Transverse colon (tissue), 4 donors: Measurements from ENCODE around the gene ZFAND6. TPM values are rescaled to one million over a fixed set of nuclear protein-coding genes. Genes with fewer than 3 reads are reported as not detected.

Source experiments
- DNase-seq: peaks from one replicate; pipeline ENCODE4 v3.0.0-alpha.2; 2019
- H3K27ac ChIP-seq, 4 donors: fragments of 200-600 bp; sonication (generic); 2 replicates each; pipeline ENCODE4 v1.5.1; 2016 to 2018; ENCODE audit warnings: inconsistent platforms in 4 of 4
- H3K27me3 ChIP-seq: fragments of 200-600 bp; sonication (generic); 2 replicates; pipeline ENCODE4 v1.5.1; 2017; ENCODE audit warnings: inconsistent platforms
- H3K36me3 ChIP-seq, 4 donors: fragments of 200-600 bp; sonication (generic); 2 replicates each; pipeline ENCODE4 v1.5.1; 2017 to 2019; ENCODE audit warnings: inconsistent platforms in 4 of 4
- H3K4me1 ChIP-seq, 4 donors: fragments of 200-600 bp; sonication (generic); 2 replicates each; pipeline ENCODE4 v1.5.1; 2017 to 2020; ENCODE audit warnings: inconsistent platforms in 4 of 4
- H3K4me3 ChIP-seq, 4 donors: fragments of 200-600 bp; sonication (generic); 1 replicate in 1 of 4; 2 replicates in 3 of 4; pipeline versions ENCODE4 v1.5.1 to v1.6.1; 2017 to 2019; ENCODE audit warnings: inconsistent platforms in 4 of 4
- H3K9me3 ChIP-seq, 2 donors: fragments of 200-600 bp; sonication (generic); 2 replicates each; pipeline ENCODE4 v1.5.1; 2017 to 2019; ENCODE audit warnings: inconsistent platforms in 2 of 2
- EP300 ChIP-seq: sonication (generic); formaldehyde crosslinking; IDR thresholded peaks from one replicate; pipeline ENCODE4 v1.6.1; 2017; ENCODE audit warnings: antibody characterized with exemption, low read depth
- POLR2A ChIP-seq: fragments of 450-650 bp; IDR thresholded peaks from one replicate; pipeline ENCODE4 v1.6.1; 2016; ENCODE audit warnings: antibody characterized with exemption, mild to moderate bottlenecking, moderate library complexity
- POLR2AphosphoS5 ChIP-seq, 3 donors: sonication (generic); formaldehyde crosslinking; IDR thresholded peaks; one replicate each; pipeline ENCODE4 v1.6.1; 2016; ENCODE audit warnings: antibody characterized with exemption in 3 of 3
- WGBS, 2 donors: methylation state at CpG; one replicate each; pipeline ENCODE4 v1.1.5; 2018; ENCODE audit warnings: low coverage in 1 of 2; 5-methylcytosine and 5-hydroxymethylcytosine counted together
- in situ Hi-C, 4 donors: fragments of 200-750 bp; cut with MboI; loops; one replicate each; pipeline versions ENCODE4 v1.15.0 to v1.15.1; 2017; ENCODE audit warnings: low sequenced_read_pairs in 3 of 4, low pct_ligation_motif_present in 1 of 4, low pct_unique_long_range_greater_than_20kb in 1 of 4
- intact Hi-C: fragments of 100-400 bp; cut with DNase I; formaldehyde crosslinking; loops from one replicate; pipeline ENCODE4 v1.15.1; 2023; ENCODE audit warnings: low total_unique reads
- total RNA-seq, 4 donors: library from RNA; depleted of rRNA; stranded (reverse); fragments of >200 nt; gene quantifications; one replicate each; pipeline ENCODE4 v1.1.0, GENCODE V29; 2016
- TF ChIP-seq, protein P1 (sequence below), 5 experiments: fragments of 200-600 bp in 3 of 5; fragments of 450-650 bp in 2 of 5; sonication (generic) in 3 of 5; IDR thresholded peaks; 1 replicate in 2 of 5; 2 replicates in 3 of 5; pipeline ENCODE4 v1.5.1; 2016 to 2017; ENCODE audit warnings: antibody characterized with exemption in 5 of 5, inconsistent platforms in 3 of 5, mild to moderate bottlenecking in 2 of 5, moderate library complexity in 1 of 5

Gene ZFAND6
- total RNA-seq, 4 donors from 2014 or later: 86.7 to 195 (median 117) TPM

DNA sequence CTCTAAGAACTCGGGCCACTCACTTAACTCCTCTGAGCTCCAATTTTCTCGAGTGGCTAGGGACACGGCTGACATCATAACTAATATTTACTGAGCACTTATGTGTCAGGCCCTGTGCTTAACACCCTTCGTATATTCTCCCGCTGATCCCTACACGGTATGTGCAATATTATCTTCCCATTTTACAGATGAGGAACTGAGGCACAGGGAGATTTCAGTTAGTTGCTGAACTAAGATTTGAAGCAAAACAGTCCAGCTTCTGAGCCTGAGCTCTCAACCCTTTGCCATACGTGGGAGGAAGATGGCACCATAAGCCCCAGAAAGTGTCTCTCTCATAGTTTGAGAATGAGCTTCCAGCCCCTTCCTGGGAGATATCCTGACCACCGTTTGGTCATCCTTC, 112.9 kb downstream of the ZFAND6 start:
- in situ Hi-C loops (loop anchor here (10.0 to 25.0 kb wide), 3 partner anchors 110 to 285 kb away; partner anchors contain the start of genes MTHFS (in 2 of the 4) and ZFAND6 (in 2 of the 4)), intact Hi-C loops (no loop called here)
- WGBS, 2 donors: 63 to 87% methylated on average over 6 to 8 of the region's 8 CpGs
- Histone ChIP-seq H3K27me3 (no peaks in the 10 kb centered on the region), H3K36me3 (no peaks in the 10 kb centered on the region), H3K4me1 (no peaks in the 10 kb centered on the region), H3K27ac (no peak overlapping the region), H3K4me3 (no peak overlapping the region), H3K9me3 (no peaks in the 10 kb centered on the region)
- no peak for DNase-seq
- no peak for TF ChIP-seq POLR2A
- TF ChIP-seq POLR2AphosphoS5 (IDR thresholded peaks at IDR 0.05): no peak
- TF ChIP-seq, protein P1, sequence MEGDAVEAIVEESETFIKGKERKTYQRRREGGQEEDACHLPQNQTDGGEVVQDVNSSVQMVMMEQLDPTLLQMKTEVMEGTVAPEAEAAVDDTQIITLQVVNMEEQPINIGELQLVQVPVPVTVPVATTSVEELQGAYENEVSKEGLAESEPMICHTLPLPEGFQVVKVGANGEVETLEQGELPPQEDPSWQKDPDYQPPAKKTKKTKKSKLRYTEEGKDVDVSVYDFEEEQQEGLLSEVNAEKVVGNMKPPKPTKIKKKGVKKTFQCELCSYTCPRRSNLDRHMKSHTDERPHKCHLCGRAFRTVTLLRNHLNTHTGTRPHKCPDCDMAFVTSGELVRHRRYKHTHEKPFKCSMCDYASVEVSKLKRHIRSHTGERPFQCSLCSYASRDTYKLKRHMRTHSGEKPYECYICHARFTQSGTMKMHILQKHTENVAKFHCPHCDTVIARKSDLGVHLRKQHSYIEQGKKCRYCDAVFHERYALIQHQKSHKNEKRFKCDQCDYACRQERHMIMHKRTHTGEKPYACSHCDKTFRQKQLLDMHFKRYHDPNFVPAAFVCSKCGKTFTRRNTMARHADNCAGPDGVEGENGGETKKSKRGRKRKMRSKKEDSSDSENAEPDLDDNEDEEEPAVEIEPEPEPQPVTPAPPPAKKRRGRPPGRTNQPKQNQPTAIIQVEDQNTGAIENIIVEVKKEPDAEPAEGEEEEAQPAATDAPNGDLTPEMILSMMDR (IDR thresholded peaks at IDR 0.05): no peak
- TF ChIP-seq EP300: no peak

DNA sequence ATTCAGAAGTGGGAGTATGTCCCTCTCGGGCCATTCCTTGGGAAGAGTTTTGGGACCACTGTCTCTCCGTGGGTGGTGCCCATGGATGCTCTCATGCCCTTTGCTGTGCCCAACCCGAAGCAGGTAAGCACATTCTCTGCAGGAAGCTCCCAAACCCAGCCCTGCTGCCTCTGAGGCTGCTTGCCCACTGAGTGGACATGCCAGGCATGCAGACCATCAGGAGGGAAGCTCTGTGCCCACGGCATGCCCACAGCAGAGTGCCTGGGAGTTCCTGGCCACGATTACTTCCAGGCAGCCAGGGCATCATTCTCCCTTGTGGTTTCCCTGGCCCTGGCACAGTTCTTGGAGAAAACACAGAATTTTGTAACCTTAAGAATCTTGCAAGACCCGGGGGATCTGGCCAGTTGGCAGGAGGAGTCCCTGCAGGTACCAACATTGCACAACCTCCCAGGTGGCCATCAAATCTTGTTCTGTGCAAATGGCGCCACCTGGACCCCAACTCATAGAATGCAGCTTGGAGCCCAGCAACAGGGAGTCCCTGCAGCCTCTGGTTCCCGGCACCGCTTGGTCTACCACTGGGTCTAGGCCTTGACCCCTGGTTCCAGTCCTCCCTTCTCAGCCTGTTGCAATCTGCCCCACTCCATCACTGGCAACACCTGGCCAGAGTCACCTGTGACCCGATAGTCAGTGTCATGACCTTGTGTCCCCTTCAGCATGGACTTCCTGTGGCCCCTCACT, 113.7 kb downstream of the ZFAND6 start:
- Histone ChIP-seq H3K27ac (no peak overlapping the region), H3K4me3 (no peak overlapping the region), H3K9me3 (no peaks in the 10 kb centered on the region), H3K36me3 (no peaks in the 10 kb centered on the region), H3K27me3 (no peaks in the 10 kb centered on the region), H3K4me1 (no peaks in the 10 kb centered on the region)
- DNase-seq: peak; percentile 75
- TF ChIP-seq, protein P1 (IDR thresholded peaks at IDR 0.05): peak; percentile 67 to 78 (median 70)
- TF ChIP-seq EP300: no peak
- no peak for TF ChIP-seq POLR2A
- TF ChIP-seq POLR2AphosphoS5 (IDR thresholded peaks at IDR 0.05): no peak
- intact Hi-C loops: no loop called here
- in situ Hi-C loops: loop anchor here (10.0 to 25.0 kb wide), 3 partner anchors 111 to 286 kb away; partner anchors contain the start of genes MTHFS (in 2 of the 4) and ZFAND6 (in 2 of the 4)
- WGBS, 2 donors: 66% methylated on average over 10 of the region's 10 CpGs; no CpG with 5 or more reads in 1 of the 2 donors

DNA sequence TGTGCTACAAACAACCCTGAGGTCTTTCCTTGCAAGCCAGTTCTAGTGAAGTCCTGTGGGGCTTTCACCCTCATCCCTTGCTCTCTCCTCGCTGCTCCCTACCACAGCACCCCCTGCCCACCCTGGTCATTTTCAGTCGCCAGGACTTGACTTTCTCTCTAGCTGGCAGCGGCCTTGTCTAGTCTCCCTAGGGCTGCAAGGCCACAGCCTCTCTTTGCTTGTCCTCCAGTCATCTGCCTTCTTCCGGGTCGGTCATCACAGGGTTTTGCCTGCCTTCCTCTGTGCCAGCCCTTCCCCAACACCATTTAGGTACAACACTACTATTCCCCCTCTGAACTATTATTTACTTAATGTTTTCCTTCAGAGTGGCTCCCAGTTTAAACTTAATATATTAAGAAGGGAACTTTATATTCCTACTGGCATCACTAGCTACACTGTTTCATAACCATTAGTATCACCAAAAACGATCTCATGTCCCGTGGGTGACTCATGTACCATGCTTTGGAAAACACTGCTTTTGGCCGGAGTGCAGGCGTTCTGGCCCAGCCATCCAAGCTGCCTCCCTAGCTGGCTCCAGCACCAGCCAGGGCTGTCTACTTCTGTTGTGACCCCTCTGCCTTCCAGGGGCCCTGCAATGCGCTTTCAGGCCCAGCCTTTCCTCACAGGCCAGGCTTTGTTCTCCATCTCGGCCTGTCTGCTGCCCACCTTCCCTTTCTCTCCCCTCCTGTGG, 114.7 kb downstream of the ZFAND6 start:
- in situ Hi-C loops: loop anchor here (10.0 to 25.0 kb wide), 3 partner anchors 112 to 287 kb away; partner anchors contain the start of genes MTHFS (in 2 of the 4) and ZFAND6 (in 2 of the 4)
- intact Hi-C loops: no loop called here
- Histone ChIP-seq H3K4me3 (no peak overlapping the region), H3K4me1 (no peaks in the 10 kb centered on the region), H3K27me3 (no peaks in the 10 kb centered on the region), H3K9me3 (no peaks in the 10 kb centered on the region), H3K27ac (no peak overlapping the region), H3K36me3 (no peaks in the 10 kb centered on the region)
- DNase-seq: no peak
- 73 to 86% methylated on average over 6 to 11 of the region's 11 CpGs for WGBS, 2 donors
- TF ChIP-seq POLR2AphosphoS5 (IDR thresholded peaks at IDR 0.05): no peak
- no peak for TF ChIP-seq POLR2A
- TF ChIP-seq, protein P1 (IDR thresholded peaks at IDR 0.05): no peak
- no peak for TF ChIP-seq EP300

DNA sequence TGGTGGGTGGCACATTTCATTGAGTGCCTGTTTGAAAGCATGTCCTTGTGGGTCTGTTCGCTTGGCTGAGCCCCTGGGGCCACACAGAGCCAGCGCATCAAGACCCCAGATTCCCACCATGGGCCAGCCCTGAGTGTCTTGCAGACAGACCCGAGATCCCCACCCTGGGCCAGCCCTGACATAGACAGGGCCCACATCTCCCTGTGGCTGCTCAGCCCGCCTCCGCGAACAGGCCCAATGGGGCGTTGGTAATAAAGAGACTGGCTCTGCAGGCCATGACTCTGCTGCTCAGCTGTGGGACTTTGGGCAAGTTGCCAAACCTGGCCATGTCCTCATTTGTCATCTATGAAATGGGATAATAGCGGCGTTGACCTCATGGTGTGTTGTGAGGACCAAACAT, 116.0 kb downstream of the ZFAND6 start:
- no peaks in the 10 kb centered on the region for H3K27me3 ChIP-seq
- no peaks in the 10 kb centered on the region for H3K36me3 ChIP-seq
- no peak overlapping the region for H3K27ac ChIP-seq
- no peak for TF ChIP-seq POLR2A
- no peak for TF ChIP-seq POLR2AphosphoS5 (IDR thresholded peaks at IDR 0.05)
- TF ChIP-seq EP300: no peak
- TF ChIP-seq, protein P1 (IDR thresholded peaks at IDR 0.05): no peak
- no peaks in the 10 kb centered on the region for H3K4me1 ChIP-seq
- in situ Hi-C loops (loop anchor here in 1 of 4 donors (10.0 kb wide), 1 partner anchor 181 kb away; no protein-coding TSS in a partner anchor), intact Hi-C loops (no loop called here)
- H3K4me3 ChIP-seq: no peak overlapping the region
- no peaks in the 10 kb centered on the region for H3K9me3 ChIP-seq
- WGBS, 2 donors: 93% methylated on average over 5 of the region's 9 CpGs; no CpG with 5 or more reads in 1 of the 2 donors
- DNase-seq: no peak
